Mucosa of descending colon (tissue), 3 donors: ENCODE data around the gene RBM42. TPM values are rescaled to one million over a fixed set of nuclear protein-coding genes. Genes with fewer than 3 reads are reported as not detected.
A peak's percentile ranks its signal among the peaks of the same experiment; 100 is the strongest.

Source experiments
- ATAC-seq: fragments of 200-7000 bp; cut with Tn5 transposase; one replicate; pipeline ENCODE4 v1.9.1; 2020; ENCODE audit warnings: mild to moderate bottlenecking, moderate library complexity
- DNase-seq, 3 donors: peaks; one replicate each; pipeline ENCODE4 v3.0.0-alpha.2; 2020
- H3K36me3 ChIP-seq: fragments of 200-600 bp; one replicate; pipeline ENCODE4 v1.8.0; 2021; ENCODE audit warnings: low read depth, mild to moderate bottlenecking
- H3K4me1 ChIP-seq: fragments of 200-600 bp; one replicate; pipeline ENCODE4 v1.8.0; 2021; ENCODE audit warnings: low read depth, mild to moderate bottlenecking
- H3K4me3 ChIP-seq: fragments of 200-600 bp; one replicate; pipeline ENCODE4 v1.8.0; 2021; ENCODE audit warnings: mild to moderate bottlenecking
- H3K9me3 ChIP-seq: fragments of 200-600 bp; one replicate; pipeline ENCODE4 v1.8.0; 2021; ENCODE audit warnings: mild to moderate bottlenecking
- CTCF ChIP-seq: fragments of 200-600 bp; IDR thresholded peaks from one replicate; pipeline ENCODE4 v1.8.0; 2022; ENCODE audit warnings: antibody characterized with exemption, mild to moderate bottlenecking
- intact Hi-C, 2 donors: fragments of 100-400 bp; cut with DNase I in 1 of 2; cut with micrococcal nuclease in 1 of 2; formaldehyde crosslinking; loops; one replicate each; pipeline versions ENCODE4 v1.11.0 to v1.11.1; 2022; cut with DNase I, micrococcal nuclease
- total RNA-seq, 3 donors: library from RNA; stranded (reverse); fragmentation: NEBNext Ultra II Directional in 2 of 3; extraction: Animal tissue kit (Norgen Biotek cat#: 25700) in 2 of 3; gene quantifications; one replicate each; pipeline versions ENCODE4 v1.2.1 to v1.2.4, GENCODE V29; 2021 to 2023
- donor health status: DM: no; HTN: no; CAD: no; lungs with moderate emphysema.
- donor health status: DM: no; HTN: no; CAD: no.
- donor health status: DM: no; HTN: yes; CAD: no.

The RBM42 gene
- total RNA-seq, 3 donors from 2014 or later: 67.4 to 73.3 (median 67.6) TPM

GRCh38 chr19:35642798-35643254 is 14.0 kb downstream of the RBM42 start:
- Histone ChIP-seq H3K36me3 (no peaks in the 10 kb centered on the region), H3K9me3 (no peaks in the 10 kb centered on the region), H3K4me1 (peaks cover 17% of the 10 kb centered on the region), H3K4me3 (peak overlapping the region; percentile 30)
- no peak for TF ChIP-seq CTCF
- intact Hi-C loops: no loop called here
- DNase-seq: peak in 2 of 3 donors; percentile 39 to 67
- ATAC-seq: no peak

GRCh38 chr19:35643255-35644205 is 14.7 kb downstream of the RBM42 start:
- Histone ChIP-seq H3K36me3 (no peaks in the 10 kb centered on the region), H3K4me1 (peaks cover 19% of the 10 kb centered on the region), H3K9me3 (no peaks in the 10 kb centered on the region), H3K4me3 (peak overlapping the region; percentile 30)
- intact Hi-C loops: no loop called here
- DNase-seq (peak; percentile 87 to 93 (median 92)), ATAC-seq (peak; percentile 75)
- TF ChIP-seq CTCF: no peak

- peak overlapping the region; percentile 30 for H3K4me3 ChIP-seq
- H3K4me1 ChIP-seq: peaks cover 27% of the 10 kb centered on the region
- ATAC-seq: peak; percentile 84
- DNase-seq: peak; percentile 96 to 99 (median 97)
- H3K36me3 ChIP-seq: no peaks in the 10 kb centered on the region
- H3K9me3 ChIP-seq: no peaks in the 10 kb centered on the region
- intact Hi-C loops: no loop called here
- TF ChIP-seq CTCF: no peak
Observed at GRCh38 chr19:35644206-35644986, 15.6 kb downstream of the RBM42 start.

- ATAC-seq (peak; percentile 20), DNase-seq (peak; percentile 88 to 90 (median 89))
- intact Hi-C loops: loop anchor here in 1 of 2 donors (5.0 kb wide), 1 partner anchor 398 kb away; the partner anchor contains the start of gene LSR
- peak overlapping the region; percentile 30 for H3K4me3 ChIP-seq
- no peaks in the 10 kb centered on the region for H3K9me3 ChIP-seq
- TF ChIP-seq CTCF: no peak
- peaks cover 31% of the 10 kb centered on the region for H3K4me1 ChIP-seq
- H3K36me3 ChIP-seq: no peaks in the 10 kb centered on the region
Observed at GRCh38 chr19:35644987-35645679, 16.3 kb downstream of the RBM42 start.
